NT2/D1 (cell line): ENCODE data around the gene IFRD2.

Experiments
- YY1 ChIP-seq: IDR thresholded peaks from 2 replicates; pipeline ENCODE4 v1.6.1; 2011; ENCODE audit not compliant: insufficient read length, insufficient read depth
- ZNF274 ChIP-seq: IDR thresholded peaks from 2 replicates; pipeline ENCODE4 v1.6.1; 2011; ENCODE audit warnings: mild to moderate bottlenecking, low read depth, low read length

DNA sequence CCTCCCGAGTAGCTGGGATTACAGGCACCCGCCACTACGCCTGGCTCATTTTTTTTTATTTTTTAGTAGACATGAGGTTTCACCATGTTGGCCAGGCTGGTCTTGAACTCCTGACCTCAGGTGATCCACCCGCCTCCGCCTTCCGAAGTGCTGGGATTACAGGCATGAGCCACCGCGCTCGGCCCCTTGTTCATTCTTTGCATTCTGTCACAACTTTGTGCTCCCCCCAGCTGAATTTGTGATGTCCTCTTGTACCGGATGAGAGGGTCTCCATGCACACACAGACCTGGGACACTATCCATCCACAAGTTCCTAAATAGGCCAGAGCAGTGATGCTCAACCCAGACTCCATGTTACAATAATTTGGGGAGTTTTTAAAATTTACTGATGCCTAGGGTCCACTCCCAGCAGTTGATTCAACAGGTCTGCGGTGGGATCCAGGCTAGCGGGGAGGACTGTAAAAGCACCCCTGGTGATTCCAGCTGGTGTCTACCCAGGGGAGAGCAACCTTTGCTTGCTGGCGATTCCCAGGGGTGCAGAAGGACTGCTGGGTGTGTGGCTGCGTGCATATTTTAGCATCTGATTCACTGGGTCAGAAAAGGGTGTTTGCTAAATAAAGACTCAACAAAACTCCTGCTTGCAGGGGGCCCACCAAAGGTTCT, 47.4 kb upstream of the IFRD2 start:
- TF ChIP-seq ZNF274 (no peak), YY1 (no peak)
